ENCODE data around the gene PFKP. TPM values are rescaled to one million over a fixed set of nuclear protein-coding genes. Genes with fewer than 3 reads are reported as not detected.

Gene PFKP
- total RNA-seq, 2 experiments from 2014 or later, result 32.2 to 38.9 TPM

DNA sequence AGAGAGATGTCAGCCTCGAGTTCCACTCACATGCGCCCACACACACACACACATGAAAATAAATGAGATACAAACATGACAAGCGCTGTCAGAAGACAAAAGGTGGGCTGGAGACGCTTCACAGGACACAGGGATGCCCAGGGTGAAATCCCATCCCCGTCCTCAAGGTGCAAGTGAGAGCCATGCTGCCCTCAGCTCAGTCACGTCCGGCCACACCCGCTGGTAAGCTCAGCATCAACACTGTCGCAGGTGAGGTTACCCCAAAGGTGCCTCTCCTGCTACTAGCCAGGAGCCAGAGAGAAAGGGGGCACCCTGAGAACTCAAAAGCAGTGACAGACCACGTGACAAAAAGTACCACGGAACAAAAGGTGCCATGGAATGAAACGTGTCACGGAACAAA, 83.0 kb downstream of the PFKP start:
- intact Hi-C loops (cut with DNase I, micrococcal nuclease), result no loop called here
- no peaks in the 10 kb centered on the region for H3K4me1 Mint-ChIP-seq (ENCODE audit: low read depth)
- Histone ChIP-seq H3K9me3 (ENCODE audit: control insufficient read depth in 1 of 2, insufficient read depth in 1 of 2, low read length in 2 of 2) (no peaks in the 10 kb centered on the region), H3K4me3 (ENCODE audit: low read length) (no peak overlapping the region), H3K4me1 (ENCODE audit: insufficient read depth, low read length) (no peaks in the 10 kb centered on the region), H3K27ac (ENCODE audit: low read depth in 1 of 2, low read length in 2 of 2) (no peak overlapping the region), H3K36me3 (ENCODE audit: insufficient read depth, low read length) (peaks cover 80% of the 10 kb centered on the region), H3K27me3 (ENCODE audit: control insufficient read depth in 1 of 2, insufficient read depth in 2 of 2, low read length in 2 of 2) (no peaks in the 10 kb centered on the region)
- ATAC-seq (ENCODE audit: poor library complexity) (no peak), DNase-seq (no peak)
- no peak overlapping the region for H3K4me3 Mint-ChIP-seq
- TF ChIP-seq, protein P1, sequence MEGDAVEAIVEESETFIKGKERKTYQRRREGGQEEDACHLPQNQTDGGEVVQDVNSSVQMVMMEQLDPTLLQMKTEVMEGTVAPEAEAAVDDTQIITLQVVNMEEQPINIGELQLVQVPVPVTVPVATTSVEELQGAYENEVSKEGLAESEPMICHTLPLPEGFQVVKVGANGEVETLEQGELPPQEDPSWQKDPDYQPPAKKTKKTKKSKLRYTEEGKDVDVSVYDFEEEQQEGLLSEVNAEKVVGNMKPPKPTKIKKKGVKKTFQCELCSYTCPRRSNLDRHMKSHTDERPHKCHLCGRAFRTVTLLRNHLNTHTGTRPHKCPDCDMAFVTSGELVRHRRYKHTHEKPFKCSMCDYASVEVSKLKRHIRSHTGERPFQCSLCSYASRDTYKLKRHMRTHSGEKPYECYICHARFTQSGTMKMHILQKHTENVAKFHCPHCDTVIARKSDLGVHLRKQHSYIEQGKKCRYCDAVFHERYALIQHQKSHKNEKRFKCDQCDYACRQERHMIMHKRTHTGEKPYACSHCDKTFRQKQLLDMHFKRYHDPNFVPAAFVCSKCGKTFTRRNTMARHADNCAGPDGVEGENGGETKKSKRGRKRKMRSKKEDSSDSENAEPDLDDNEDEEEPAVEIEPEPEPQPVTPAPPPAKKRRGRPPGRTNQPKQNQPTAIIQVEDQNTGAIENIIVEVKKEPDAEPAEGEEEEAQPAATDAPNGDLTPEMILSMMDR (IDR thresholded peaks at IDR 0.05), result no peak
- no peak overlapping the region for H3K27ac Mint-ChIP-seq
- H3K36me3 Mint-ChIP-seq (ENCODE audit: low read depth), result peaks cover 99% of the 10 kb centered on the region
- H3K27me3 Mint-ChIP-seq, result no peaks in the 10 kb centered on the region
- ChIA-PET CTCF (no interaction called here), POLR2A (no interaction called here)
- no peaks in the 10 kb centered on the region for H3K9me3 Mint-ChIP-seq

DNA sequence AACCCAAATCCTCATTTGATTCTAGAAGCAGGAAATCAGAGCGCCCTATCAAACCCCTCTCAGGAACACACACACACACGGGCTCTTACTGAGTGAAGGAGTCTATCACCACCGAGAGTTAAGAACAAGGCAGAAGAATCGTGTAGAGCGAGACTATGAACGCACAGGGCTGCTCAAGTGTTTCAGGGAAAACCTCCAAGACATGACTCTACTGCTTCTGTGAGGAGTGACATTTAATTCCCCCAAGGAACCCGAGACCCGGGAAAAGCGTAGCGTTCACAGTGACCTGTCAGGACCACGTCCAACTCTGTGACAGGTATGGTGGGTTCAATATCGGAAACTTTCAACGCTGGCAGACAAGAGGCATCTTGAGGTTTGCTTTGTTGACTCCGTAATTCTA, 83.6 kb downstream of the PFKP start:
- CTCF ChIA-PET, result no interaction called here
- H3K36me3 ChIP-seq (ENCODE audit: insufficient read depth, low read length), result peaks cover 79% of the 10 kb centered on the region
- peaks cover 99% of the 10 kb centered on the region for H3K36me3 Mint-ChIP-seq (ENCODE audit: low read depth)

DNA sequence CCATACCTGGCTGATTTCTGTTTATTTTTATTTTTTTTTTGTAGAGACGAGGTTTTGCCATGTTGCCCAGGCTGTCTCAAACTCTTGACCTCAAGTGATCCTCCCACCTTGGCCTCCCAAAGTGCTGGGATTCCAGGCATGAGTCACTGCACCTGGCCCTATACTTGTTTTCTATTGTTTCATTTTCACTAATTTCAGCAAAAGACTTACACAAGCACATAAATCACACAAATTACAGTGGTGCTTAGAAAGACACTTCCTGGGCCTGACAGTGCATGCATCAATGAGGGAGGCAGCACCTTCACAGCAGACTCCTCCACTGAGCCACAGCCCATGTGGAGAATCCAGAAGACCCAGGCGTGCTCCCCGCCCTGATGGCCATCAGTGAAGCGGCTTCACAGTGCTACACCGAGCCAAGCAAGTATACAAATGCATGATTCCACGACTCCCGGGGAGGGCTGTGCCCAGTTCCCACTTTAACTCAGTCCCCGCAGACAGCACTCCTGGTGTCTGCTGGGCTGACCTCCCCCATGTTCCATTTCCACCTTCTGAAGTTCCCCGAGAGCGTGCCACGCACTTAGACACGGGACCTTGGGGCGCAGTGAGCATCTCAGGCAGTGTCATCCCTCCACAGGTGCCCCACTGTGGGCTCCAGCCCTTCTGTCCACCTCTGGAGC, 84.7 kb downstream of the PFKP start:
- peaks cover 78% of the 10 kb centered on the region for H3K36me3 ChIP-seq (ENCODE audit: insufficient read depth, low read length)
- ChIA-PET CTCF (no interaction called here), POLR2A (interaction anchor here (1.5 kb wide), 1 partner anchor 21 kb away, joined by 6 read pairs; the partner anchor contains the start of gene PITRM1)
- ATAC-seq (ENCODE audit: poor library complexity), result no peak
- H3K4me3 ChIP-seq (ENCODE audit: low read length), result no peak overlapping the region
- no peaks in the 10 kb centered on the region for H3K9me3 ChIP-seq (ENCODE audit: control insufficient read depth in 1 of 2, insufficient read depth in 1 of 2, low read length in 2 of 2)
- no peaks in the 10 kb centered on the region for H3K4me1 ChIP-seq (ENCODE audit: insufficient read depth, low read length)
- no peak for DNase-seq
- H3K27ac ChIP-seq (ENCODE audit: low read depth in 1 of 2, low read length in 2 of 2), result no peak overlapping the region
- Mint-ChIP-seq H3K4me1 (ENCODE audit: low read depth) (no peaks in the 10 kb centered on the region), H3K27me3 (no peaks in the 10 kb centered on the region), H3K36me3 (ENCODE audit: low read depth) (peaks cover 98% of the 10 kb centered on the region), H3K27ac (no peak overlapping the region), H3K4me3 (no peak overlapping the region), H3K9me3 (no peaks in the 10 kb centered on the region)
- no peaks in the 10 kb centered on the region for H3K27me3 ChIP-seq (ENCODE audit: control insufficient read depth in 1 of 2, insufficient read depth in 2 of 2, low read length in 2 of 2)
- TF ChIP-seq, protein P1 (IDR thresholded peaks at IDR 0.05), result no peak
- intact Hi-C loops (cut with DNase I, micrococcal nuclease), result no loop called here

More for the DNA sequence above, 83.6 kb downstream of the PFKP start:
- Histone ChIP-seq H3K4me1 (ENCODE audit: insufficient read depth, low read length) (no peaks in the 10 kb centered on the region), H3K4me3 (ENCODE audit: low read length) (no peak overlapping the region), H3K27ac (ENCODE audit: low read depth in 1 of 2, low read length in 2 of 2) (no peak overlapping the region), H3K9me3 (ENCODE audit: control insufficient read depth in 1 of 2, insufficient read depth in 1 of 2, low read length in 2 of 2) (no peaks in the 10 kb centered on the region), H3K27me3 (ENCODE audit: control insufficient read depth in 1 of 2, insufficient read depth in 2 of 2, low read length in 2 of 2) (no peaks in the 10 kb centered on the region)
- H3K27ac Mint-ChIP-seq, result no peak overlapping the region
- POLR2A ChIA-PET, result no interaction called here
- no peak overlapping the region for H3K4me3 Mint-ChIP-seq
- H3K27me3 Mint-ChIP-seq, result no peaks in the 10 kb centered on the region
- H3K4me1 Mint-ChIP-seq (ENCODE audit: low read depth), result no peaks in the 10 kb centered on the region
- TF ChIP-seq, protein P1 (IDR thresholded peaks at IDR 0.05), result no peak
- DNase-seq, result no peak
- intact Hi-C loops (cut with DNase I, micrococcal nuclease), result no loop called here
- no peaks in the 10 kb centered on the region for H3K9me3 Mint-ChIP-seq
- no peak for ATAC-seq (ENCODE audit: poor library complexity)

Data from CD4-positive, alpha-beta T cell (primary cell).